RWPE1 (cell line): Measurements from ENCODE around the gene PID1.

Experiments used
- CTCF ChIA-PET: fragments of 350-600 bp; sonication (Branson Sonifier 250); formaldehyde crosslinking; extraction: SDS; loops from one replicate; lab custom pipeline; 2021; lab: Yijun Ruan, JAX
- POLR2A ChIA-PET: fragments of 400-600 bp; formaldehyde crosslinking; extraction: SDS; loops from one replicate; lab custom pipeline; 2020; ENCODE audit warnings: antibody characterized with exemption; ENCODE audit not compliant: low non-redundant PET; lab: Yijun Ruan, JAX
- DNase-seq: peaks from one replicate; pipeline ENCODE4 v3.0.0; 2012; ENCODE audit warnings: low spot score
- H3K27ac ChIP-seq: fragments of 450-650 bp; 2 replicates; pipeline ENCODE4 v1.5.1; 2017
- CTCF ChIP-seq: fragments of 450-650 bp; conservative IDR thresholded peaks from 2 replicates; pipeline ENCODE4 v1.5.1; 2017; ENCODE audit warnings: low read depth, mild to moderate bottlenecking

The PID1 gene

GRCh38 chr2:229220254-229220653, 50.8 kb downstream of the PID1 start:
- ChIA-PET POLR2A (no interaction called here), CTCF (no interaction called here)
- DNase-seq, result no peak
- no peak overlapping the region for H3K27ac ChIP-seq
- TF ChIP-seq CTCF, result no peak

DNA sequence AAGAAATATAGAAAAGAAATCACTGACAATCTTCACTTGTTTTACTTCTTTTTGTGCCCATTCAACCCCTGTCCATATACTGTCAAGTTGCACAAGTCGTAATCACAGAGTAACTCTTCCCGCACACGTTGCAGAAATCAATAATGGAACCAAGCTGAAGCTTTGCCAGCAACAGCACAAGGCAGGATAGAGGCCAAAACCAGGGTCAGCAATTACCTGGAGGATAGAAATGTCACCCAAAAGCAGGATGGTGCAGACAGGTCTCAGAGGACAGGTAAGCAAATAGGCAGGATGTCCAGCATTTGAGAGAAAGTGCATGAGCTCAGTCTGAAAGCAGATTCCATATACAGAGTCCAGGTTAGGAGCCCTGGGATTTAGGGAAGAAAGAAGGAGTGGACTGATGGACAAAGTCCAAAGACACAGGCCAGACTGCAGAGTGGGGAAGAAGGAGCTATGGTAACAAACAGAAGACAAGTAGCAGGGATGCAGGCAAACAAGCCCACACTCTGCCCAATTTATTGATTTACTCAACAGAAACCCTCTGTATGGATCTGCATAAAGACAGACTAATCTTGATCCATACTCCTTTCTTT, 52.7 kb downstream of the PID1 start:
- CTCF ChIA-PET, result no interaction called here
- POLR2A ChIA-PET, result no interaction called here

DNA sequence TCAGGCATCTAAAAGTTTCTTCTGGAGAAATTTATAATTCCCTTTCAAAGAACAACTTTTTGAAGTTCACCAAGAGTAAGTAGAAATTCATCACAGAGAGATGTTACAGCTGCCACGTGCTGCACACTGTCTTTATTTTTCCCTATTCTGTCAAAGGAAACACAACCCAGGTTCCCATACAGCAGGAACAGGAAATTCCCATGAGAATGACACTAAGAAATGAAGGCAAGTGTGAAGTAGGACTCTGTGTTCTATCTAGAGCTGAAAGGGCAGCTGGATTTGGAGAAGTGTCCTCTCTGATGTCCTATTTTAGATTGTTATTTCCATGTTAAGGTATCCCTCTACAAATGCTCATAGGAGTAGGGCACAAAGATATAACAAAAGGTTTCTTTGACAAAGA, 58.8 kb downstream of the PID1 start:
- no peak overlapping the region for H3K27ac ChIP-seq
- ChIA-PET CTCF (no interaction called here), POLR2A (no interaction called here)
- no peak for DNase-seq
- TF ChIP-seq CTCF, result no peak

More for the DNA sequence above, 52.7 kb downstream of the PID1 start:
- TF ChIP-seq CTCF, result no peak
- no peak for DNase-seq
- H3K27ac ChIP-seq, result no peak overlapping the region

GRCh38 chr2:229210641-229211040, 60.4 kb downstream of the PID1 start:
- H3K27ac ChIP-seq, result no peak overlapping the region
- TF ChIP-seq CTCF, result no peak
- CTCF ChIA-PET, result interaction anchor here (0.6 kb wide), 1 partner anchor 365 kb away, joined by 3 read pairs; no protein-coding TSS in a partner anchor
- POLR2A ChIA-PET, result no interaction called here
- no peak for DNase-seq

GRCh38 chr2:229206548-229206947, 64.5 kb downstream of the PID1 start:
- CTCF ChIA-PET, result interaction anchor here (0.5 to 0.7 kb wide), 3 partner anchors 22 to 661 kb away, joined by 3 to 6 read pairs (median 3); no protein-coding TSS in a partner anchor
- no peak overlapping the region for H3K27ac ChIP-seq
- TF ChIP-seq CTCF, result no peak
- POLR2A ChIA-PET, result no interaction called here
- no peak for DNase-seq

DNA sequence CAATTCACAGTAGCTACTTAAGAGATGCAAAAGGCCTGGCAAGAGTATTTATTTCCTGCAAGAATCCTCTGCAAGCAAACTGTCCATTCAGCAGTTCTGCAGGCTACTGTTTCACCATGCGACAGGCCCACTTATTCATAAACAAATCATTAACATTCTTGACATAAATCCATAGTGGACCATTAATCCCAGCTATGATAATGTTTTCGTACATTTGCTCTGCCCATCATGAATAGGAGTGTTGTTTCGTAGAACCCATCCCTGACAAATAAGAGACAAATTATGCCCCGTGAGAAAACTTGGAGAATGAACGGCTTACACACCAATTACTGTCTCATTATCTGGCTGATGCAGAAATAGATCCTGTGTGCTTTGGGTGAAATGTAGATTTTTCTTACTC, 65.4 kb downstream of the PID1 start:
- H3K27ac ChIP-seq, result no peak overlapping the region
- no peak for TF ChIP-seq CTCF
- DNase-seq, result no peak
- POLR2A ChIA-PET, result no interaction called here
- CTCF ChIA-PET, result no interaction called here

GRCh38 chr2:229202646-229203045, 68.4 kb downstream of the PID1 start:
- TF ChIP-seq CTCF, result no peak
- DNase-seq, result no peak
- ChIA-PET CTCF (no interaction called here), POLR2A (no interaction called here)
- no peak overlapping the region for H3K27ac ChIP-seq
